GM20431 (cell line): Measurements from ENCODE around the gene HMX2.

Experiments
- in situ Hi-C: fragments of 300-500 bp; cut with MseI, MboI; formaldehyde crosslinking; loops from one replicate; pipeline ENCODE4 v1.15.0; 2020; ENCODE audit warnings: low sequenced_read_pairs; ENCODE audit not compliant: unreplicated experiment

HMX2 gene

DNA sequence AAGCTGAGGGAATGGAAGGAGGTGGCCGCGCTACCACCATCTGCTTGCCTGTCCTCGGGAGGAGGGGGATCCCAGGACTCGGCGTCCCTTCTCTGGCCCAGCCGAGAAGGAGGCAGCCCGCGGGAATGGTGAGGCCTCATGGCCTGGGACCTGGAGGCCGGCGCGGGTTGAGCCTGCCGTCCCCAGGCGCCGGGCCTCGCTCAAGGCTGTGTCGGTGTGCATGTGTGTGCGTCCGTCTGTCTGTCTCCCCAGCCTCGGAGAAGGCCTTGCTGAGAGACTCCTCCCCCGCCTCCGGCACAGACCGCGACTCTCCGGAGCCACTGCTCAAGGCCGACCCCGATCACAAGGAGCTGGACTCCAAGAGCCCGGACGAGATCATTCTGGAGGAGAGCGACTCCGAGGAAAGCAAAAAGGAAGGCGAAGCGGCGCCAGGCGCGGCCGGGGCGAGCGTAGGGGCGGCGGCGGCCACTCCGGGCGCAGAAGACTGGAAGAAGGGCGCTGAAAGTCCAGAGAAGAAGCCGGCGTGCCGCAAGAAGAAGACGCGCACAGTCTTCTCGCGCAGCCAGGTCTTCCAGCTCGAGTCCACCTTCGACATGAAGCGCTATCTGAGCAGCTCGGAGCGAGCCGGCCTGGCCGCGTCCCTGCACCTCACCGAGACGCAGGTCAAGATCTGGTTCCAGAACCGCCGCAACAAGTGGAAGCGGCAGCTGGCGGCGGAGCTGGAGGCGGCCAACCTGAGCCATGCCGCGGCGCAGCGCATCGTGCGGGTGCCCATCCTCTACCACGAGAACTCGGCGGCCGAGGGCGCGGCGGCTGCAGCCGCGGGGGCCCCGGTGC is 10.9 kb upstream of the HMX2 start:
- in situ Hi-C loops: no loop called here

DNA sequence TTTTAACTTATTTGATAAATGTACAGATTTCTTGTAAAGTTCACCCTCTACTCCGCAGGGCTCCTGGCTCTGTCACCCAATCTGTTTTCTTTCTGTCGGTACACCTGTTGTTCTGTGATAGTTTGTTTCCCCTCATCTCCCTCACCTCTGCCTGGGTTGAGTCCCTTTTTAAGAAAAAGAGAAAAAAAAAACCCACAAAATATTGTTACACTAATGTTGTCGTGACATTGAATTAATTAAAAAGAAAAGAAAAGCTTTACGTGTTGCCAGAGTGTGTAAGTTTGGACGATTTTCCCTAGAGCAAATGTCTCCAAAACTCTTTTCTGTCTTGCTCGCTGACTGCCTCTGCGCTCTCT is 8.8 kb upstream of the HMX2 start:
- in situ Hi-C loops: no loop called here

DNA sequence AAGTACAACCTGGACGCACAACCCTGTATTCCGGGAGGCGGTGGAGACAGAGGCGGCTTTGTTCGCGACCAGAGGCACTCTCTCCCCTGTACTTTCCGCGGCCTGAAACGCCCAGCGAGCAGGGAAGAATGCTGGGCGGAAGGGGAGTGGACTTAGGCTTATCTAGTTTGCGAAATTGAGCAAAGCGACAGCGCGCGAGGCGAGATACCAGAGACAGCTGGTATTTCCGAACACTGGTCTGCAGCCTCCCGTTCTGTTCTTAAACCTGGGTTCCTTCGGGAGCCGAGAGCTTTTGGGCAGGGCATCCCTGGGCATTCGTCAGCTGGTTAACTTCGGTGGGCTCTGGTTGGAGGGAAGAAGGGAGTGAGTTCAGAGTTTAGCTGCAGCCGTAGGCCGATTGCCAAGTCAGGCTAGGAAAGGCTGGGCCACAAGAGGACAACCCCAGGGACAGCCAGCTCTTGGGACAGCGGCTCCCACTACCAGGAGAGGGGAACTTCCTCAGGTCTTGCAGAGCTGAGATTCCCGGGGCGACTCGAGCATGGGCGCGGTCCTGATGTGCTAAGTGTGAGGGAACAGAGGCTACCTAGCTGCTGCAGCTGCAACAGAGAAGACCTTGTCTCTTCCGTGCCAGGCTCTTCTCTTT is 8.3 kb upstream of the HMX2 start:
- in situ Hi-C loops: loop anchor here (10.0 kb wide), 1 partner anchor 415 kb away; no protein-coding TSS in a partner anchor

DNA sequence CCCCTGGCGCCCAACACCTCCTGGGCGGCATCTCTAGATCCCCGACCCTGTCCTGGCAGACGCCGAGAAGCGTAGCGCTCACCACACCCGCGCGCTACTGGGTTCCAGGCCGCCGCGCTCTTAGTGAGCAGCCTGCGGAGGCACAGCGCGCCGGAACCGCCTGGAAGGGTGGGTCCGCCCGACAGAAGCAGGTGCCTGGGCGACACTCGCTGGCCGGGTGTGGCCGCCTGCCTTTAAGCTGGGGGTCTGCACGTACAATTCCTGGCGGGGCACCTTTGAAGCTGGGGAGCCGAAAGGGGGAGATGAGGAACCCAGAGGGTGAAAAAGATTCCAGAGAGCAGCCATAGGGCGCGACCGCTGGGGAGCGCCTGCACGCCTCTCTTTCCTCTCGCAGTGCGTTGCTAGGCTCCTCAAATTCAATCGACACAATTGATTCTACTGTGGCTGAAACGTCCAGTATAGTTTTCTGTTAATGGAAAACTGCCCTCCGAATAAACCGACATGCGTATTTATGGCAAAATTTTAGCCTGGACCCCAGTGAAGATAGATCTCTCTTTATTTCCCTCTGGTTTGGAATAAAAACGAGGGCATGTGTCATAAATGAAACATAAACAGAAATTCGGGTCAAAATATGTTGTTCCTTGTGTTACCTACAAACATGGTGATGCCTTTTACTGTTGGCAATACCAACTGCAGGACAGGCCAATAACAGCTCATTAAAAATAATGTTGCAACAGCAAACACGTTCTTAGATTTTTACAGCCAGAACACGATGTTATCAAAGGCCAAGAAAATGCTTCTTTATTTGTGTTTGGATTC is 7.6 kb upstream of the HMX2 start:
- in situ Hi-C loops: loop anchor here (10.0 kb wide), 1 partner anchor 414 kb away; no protein-coding TSS in a partner anchor

DNA sequence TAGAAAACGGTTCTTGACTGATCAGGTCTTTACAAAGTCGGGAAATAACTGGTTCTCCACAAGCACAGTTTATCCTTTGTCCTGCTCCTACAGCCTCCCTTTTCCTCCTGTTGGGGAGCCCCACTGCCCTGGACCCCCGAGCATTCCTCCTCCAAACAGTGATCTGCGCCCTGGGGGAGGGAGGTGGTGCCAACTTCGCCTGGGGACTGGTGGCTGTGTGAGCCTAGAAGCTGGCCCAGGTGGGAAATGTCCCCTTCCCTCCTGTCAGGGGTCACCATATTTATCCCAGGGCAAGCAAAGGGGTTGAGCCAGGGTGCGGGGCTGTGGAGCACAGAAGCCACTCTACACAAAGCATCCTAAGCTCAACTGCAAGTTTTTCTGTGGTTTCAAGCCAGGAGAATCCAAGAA is 6.9 kb upstream of the HMX2 start:
- in situ Hi-C loops: loop anchor here (10.0 kb wide), 1 partner anchor 414 kb away; no protein-coding TSS in a partner anchor

DNA sequence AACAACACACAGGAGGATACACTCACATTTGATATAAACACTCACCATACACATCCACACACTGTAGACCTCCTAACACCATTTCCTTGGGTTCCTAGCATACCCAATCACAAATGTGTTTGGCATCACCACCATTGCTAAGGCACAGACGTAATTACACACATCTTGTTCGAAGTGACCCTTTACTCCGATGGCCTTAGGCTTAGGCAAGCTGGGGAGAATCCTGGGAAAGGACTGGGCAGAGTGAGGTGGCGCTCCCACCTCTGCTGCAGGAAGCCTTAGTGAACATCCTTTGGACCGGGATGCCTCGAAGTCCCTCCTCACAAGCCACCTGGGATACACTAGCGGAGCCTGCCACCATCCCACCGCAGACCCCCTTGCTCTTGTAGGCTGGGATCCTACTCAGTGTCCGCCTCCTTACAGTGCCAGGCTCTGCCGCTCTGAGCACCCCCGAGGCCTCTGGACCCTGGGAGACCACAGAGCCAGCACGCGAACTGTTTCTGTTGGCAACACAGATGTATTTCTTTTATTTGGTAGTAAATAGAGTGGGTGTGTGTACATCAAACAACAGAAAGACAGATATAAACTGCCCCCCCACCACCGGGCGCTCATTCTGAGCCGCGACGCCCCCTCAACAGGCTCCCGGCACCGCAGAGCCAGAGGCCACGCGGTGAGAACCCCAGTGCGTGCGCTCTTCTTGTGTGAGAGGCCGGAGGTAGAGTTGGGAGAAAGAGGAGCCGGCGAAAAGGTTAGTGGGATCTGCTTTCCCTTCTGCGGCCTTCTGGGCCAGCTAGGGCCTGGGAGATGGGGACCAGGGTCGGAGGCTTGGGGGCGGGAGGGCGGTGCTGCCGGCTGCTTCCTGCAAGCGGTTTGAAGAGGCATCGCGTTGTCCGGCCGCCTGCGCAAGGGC is 5.9 kb upstream of the HMX2 start:
- in situ Hi-C loops: loop anchor here (10.0 kb wide), 1 partner anchor 413 kb away; no protein-coding TSS in a partner anchor

DNA sequence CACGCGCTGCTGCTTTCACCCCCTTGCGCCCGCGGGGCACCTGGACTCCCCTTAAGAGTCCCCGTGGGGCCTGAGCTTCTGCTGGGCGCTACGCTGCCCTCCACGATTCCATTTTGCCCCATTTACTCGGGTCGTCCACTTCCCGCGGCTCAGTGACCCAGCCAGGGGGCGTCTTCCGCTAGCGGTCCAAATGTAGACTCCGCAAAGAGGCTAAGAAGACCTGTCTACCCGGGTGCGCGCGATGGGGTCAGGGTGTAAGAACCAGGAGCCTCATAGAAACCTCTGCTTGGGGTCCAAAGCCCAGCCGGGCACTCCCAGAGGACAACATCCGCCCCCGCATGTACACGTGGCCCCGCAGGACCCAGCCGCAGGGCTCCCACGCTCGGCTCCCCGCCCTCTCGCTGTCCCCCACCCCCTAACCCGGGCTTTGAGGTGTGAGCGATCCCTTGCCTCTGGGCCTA is 5.2 kb upstream of the HMX2 start:
- in situ Hi-C loops: loop anchor here (10.0 kb wide), 1 partner anchor 412 kb away; no protein-coding TSS in a partner anchor

DNA sequence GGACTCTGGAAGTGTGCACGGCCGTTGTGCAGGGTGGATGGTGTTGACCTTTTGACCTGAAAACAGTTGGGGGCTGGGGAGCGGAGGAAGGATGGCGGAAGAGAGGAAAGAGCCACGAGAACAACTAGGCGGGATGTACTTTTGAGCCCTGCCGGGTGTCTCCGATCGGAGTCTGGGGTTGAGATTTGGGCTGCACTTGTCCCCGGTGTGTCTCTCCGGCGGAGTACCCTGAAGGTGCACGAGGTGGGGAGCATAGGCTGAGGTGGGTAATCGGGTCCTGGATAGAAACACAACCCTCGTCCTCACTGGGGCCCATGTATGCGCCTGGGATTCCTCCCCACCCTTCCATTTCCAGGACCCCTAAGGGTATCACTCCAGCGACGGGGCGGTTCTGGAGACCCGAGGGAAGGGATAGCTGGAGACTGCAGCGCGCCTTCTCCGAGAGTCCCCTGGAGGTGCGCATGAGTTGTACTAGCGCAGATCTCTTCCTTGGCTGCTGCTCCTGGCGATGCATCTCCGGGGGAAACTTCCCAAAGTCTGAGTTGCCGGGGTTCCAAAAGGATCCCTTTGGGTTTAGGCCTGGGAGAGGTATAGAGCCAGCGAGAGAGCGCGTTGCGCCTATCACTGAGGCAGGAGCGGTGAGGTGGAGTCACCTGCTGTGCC is 4.6 kb upstream of the HMX2 start:
- in situ Hi-C loops: loop anchor here (10.0 kb wide), 1 partner anchor 412 kb away; no protein-coding TSS in a partner anchor

DNA sequence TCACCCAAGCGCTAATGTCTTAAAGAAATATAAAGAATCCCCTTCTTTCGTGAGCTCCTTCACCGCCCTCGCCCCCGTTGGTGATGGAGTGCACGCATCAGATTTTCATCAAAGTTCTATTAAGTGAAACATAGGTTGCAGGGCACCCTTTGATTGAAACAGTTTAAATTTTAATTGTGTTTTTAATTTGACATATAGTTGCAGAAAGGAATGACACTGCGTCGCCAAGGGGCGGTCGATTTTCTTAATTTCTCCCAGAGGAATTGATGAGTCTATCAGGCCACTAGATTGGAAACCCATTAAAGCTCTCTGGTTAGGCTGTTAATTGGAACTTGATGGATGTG is 4.1 kb upstream of the HMX2 start:
- in situ Hi-C loops: loop anchor here (10.0 kb wide), 1 partner anchor 411 kb away; no protein-coding TSS in a partner anchor

DNA sequence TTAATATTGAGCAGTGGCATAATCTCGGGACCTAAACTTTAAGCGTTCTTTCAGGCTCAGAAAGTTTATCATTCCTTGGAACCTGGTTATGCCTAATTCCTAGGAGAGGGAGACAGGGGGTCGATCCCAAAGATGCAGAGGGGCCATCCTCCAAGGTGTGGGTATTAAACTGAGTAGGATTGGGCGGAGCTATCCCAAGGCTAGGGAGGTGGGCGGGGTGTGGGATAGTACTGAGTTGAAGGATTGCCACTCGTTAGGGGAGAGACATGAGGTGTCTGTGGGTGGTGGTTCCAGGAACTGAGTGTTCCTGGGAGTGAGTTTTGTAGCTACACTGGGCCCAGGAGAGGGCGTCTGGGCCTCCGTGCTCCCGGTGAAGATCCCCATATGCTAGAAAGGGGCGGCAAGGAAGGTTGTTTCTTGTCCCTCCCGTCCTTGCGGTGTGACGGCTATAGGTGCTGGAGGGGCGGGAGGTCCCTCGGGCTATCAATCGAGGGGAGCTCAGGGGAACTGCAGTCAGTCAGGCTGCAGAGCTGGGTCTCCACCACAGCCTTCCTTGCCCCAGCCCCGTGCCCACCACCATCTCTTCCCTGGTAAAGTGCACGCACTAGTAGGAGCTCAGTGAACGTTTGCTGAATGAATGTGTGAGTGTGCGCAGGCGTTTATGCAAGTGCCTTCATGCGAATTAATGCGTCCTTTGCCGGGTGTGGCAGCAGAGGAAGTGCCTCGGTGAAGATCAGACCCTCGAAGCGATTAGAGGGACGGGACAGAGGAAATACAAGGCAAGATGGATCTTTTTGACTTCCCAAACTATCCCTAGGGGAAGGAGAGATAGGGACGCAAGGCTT is 3.0 kb upstream of the HMX2 start:
- in situ Hi-C loops: loop anchor here (10.0 kb wide), 1 partner anchor 410 kb away; no protein-coding TSS in a partner anchor

DNA sequence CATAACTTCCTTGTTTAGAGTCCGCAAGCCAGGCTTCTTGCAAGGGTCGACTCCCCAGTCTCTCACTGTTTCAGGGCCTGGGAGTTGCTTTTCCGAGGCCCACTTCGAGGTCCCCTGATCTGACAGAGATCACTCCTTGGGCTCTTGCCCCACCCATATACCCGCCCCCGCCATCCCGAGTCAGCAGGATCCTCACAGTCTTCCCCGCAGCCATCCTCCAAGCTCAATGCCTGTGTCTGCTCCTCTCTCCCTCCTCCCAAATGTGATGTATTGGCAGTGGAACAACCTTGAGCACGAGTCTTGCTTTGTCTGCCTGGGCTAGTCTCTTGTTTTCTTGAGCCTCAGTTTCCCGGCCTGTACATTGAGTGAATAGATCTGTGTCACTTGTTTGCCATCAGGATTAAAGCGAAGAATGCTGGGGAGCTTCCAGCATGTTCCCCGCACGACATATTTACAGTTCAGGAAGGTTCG is 2.4 kb upstream of the HMX2 start:
- in situ Hi-C loops: loop anchor here (10.0 kb wide), 1 partner anchor 409 kb away; no protein-coding TSS in a partner anchor

DNA sequence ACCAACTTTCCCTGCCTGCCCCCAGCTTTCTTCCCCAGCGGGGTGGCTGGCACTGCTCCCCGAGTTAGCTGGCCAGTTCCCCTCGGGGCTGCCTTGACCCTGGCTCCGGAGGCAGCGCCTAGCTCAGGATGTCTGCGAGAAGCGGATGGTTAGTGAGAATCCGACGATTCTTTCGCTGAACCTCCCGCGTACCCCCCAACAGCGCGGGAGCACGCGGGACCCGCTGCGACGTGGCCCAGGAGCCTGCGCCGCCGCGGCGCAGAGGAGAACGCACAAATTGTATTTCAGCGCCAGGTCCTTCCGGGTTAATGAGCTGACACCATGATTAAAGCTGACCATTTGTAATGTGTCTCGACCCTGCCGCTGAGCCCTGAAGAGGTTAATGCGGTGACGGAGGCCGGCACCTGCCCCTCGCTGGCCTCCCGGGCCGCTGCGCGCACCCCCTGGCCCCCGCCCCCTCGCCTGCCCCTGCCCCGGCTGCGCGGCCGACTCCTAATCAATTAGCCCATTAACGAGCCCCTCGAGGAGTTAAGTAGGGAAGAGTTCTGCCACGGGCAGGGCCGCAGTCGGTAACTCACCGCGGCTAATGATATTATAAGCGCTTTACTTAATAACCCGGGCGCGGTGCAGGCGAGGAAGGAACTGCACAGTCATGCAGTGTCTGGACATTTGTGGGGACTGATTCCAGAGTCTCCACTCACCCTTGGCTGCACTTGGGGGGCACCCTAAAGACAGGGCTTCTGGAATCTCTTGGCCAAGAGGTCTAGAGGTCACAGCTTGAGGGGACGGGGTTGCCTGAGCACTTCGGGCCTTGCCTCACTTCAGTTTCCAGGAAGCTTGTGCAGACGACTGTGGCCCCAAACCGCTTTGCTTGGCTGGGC is 1.7 kb upstream of the HMX2 start:
- in situ Hi-C loops: loop anchor here (10.0 kb wide), 1 partner anchor 409 kb away; no protein-coding TSS in a partner anchor

DNA sequence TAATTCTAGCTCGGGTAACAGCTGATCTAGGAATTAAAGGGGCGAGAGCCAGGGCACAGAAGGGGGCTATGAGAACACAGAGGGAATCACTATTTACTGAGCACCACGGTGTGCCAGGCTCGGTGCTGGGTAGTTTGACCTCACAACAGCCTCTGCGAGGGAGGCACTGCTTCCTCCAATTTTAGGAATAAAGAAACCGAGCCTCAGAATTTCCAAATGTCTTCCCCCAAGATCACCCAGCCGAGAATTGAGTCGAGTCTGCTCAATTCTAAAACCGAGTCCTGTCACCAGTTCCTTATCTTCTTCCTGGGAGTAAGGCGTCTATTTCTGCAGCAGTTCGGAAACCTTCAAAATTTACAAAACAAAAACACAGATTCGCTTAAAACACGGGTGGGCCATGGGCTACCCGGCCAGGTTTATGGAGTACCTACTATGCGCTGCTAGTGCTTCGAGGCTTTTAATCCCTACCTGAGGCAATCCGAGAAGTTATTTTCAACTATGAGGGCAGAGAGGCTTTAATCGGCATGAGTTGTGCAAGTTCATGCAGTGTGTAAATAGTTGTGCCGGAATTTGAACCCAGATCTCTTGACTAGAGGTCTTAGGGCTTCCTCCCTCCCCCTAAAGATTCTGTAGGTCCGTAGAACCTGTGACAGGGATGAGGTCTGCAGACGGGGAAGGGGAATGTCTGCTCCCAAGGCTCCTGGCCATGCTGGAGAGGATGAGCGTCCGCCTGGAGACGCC is 872 bp upstream of the HMX2 start:
- in situ Hi-C loops: loop anchor here (10.0 kb wide), 1 partner anchor 408 kb away; no protein-coding TSS in a partner anchor

DNA sequence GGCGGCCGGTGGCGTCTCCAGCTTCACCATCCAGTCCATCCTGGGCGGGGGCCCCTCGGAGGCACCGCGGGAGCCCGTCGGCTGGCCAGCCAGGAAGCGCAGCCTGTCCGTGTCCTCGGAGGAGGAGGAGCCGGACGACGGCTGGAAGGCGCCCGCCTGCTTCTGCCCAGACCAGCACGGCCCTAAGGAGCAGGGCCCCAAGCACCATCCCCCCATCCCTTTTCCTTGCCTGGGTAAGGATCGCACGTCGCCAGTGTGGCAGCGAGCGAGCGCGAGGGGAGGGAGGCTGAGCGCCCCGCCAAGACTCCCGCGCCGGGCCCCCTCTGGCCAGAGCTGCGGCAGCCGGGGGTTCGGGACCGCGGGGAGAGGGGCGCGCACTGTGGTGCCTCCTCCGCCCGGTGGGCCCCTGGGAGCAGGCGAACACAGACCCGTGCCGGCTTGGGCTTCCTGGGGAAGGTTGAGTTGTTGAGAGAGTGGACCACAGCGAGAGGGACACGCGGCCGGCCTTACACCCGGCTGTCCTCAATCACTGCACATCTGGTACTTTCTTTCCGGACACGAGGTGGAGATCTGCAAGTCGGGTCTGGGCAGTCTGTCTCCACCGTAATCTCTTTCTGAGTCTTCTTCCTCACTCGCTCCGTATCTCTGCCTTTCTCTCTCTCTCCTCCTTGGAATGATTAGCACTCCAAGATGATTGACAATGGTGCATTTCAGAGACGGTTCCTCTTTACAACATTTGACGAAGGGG is 652 bp downstream of the HMX2 start:
- in situ Hi-C loops: loop anchor here (10.0 kb wide), 1 partner anchor 406 kb away; no protein-coding TSS in a partner anchor

DNA sequence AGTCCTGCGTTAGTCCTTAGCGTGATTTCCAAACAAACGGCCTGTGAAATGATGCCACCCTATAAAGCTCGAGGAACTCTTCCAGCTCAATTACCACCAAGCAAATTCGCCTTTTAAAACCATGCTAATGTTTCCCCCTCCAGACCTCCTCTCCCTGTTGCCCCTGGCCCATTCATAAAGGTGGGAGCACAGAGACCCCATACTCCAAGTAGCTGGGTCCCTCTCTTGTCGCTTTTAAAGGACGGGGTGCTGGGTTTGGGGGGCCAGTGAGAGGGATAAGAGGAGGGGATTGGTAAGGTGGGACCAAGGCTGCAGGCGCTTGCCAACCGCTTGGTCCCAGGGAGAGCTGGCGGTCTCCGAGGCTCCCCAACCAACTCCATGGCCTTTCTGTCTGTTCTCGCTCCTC is 1.2 kb downstream of the HMX2 start:
- in situ Hi-C loops: loop anchor here (10.0 kb wide), 1 partner anchor 406 kb away; no protein-coding TSS in a partner anchor
